Measurements from ENCODE around the gene SUOX. TPM values are rescaled to one million over a fixed set of nuclear protein-coding genes. Genes with fewer than 3 reads are reported as not detected.

SUOX gene
- polyA plus RNA-seq, 1 of the 3 experiments (the other 2 are of a cell fraction) = 23.2 TPM

GRCh38 chr12:56007564-56008559 lies 10.8 kb downstream of the SUOX start (continued):
- TF ChIP-seq ZBTB33 (IDR thresholded peaks at IDR 0.05; ENCODE audit: borderline replicate concordance, low read depth) (no peak), POLR2AphosphoS5 (IDR thresholded peaks at IDR 0.05; ENCODE audit: low read depth, low read length) (no peak)

- TF ChIP-seq GATA2 (CRISPR knock-in tag; IDR thresholded peaks at IDR 0.05) (no peak), ZBTB33 (IDR thresholded peaks at IDR 0.05; ENCODE audit: borderline replicate concordance, low read depth) (no peak), CTCF (IDR thresholded peaks at IDR 0.05) (no peak), TAF1 (IDR thresholded peaks at IDR 0.05; ENCODE audit: borderline replicate concordance, low read depth, low read length) (no peak), ELF1 (IDR thresholded peaks at IDR 0.05) (no peak), IRF3 (IDR thresholded peaks at IDR 0.05; ENCODE audit: low read depth, low read length) (no peak), EZH2phosphoT487 (IDR thresholded peaks at IDR 0.05; ENCODE audit: borderline replicate concordance, low read depth) (no peak), RAD21 (IDR thresholded peaks at IDR 0.05; ENCODE audit: low read length) (no peak), FOSL2 (IDR thresholded peaks at IDR 0.05; ENCODE audit: borderline replicate concordance, low read depth) (no peak), NFIC (IDR thresholded peaks at IDR 0.05; ENCODE audit: borderline replicate concordance) (no peak), USF2 (IDR thresholded peaks at IDR 0.05; ENCODE audit: borderline replicate concordance, low read depth, low read length) (no peak), YY1 (IDR thresholded peaks at IDR 0.05; ENCODE audit: low read depth) (no peak), JUND (IDR thresholded peaks at IDR 0.05) (no peak)
- Histone ChIP-seq H2AFZ (ENCODE audit: low read depth) (no peak overlapping the region), H3K4me1 (ENCODE audit: control insufficient read depth in 1 of 2, insufficient read depth in 2 of 2, low read depth in 1 of 2, low read length in 1 of 2) (peaks cover 0 to 8% of the 10 kb centered on the region in 2 experiments; a peak in 1 of 4 replicates), H3K9ac (no peak overlapping the region), H3F3A (replicated peaks; ENCODE audit: insufficient read depth) (peaks cover 3% of the 10 kb centered on the region), H3K27ac (ENCODE audit: low read depth in 2 of 2, low read length in 1 of 2) (no peak overlapping the region), H3K27me3 (ENCODE audit: insufficient read depth) (no peaks in the 10 kb centered on the region), H3K36me3 (replicated peaks in 1 of 2; ENCODE audit: control insufficient read depth in 1 of 2, insufficient read depth in 2 of 2, low read length in 1 of 2) (no peaks in the 10 kb centered on the region), H3K9me2 (no peaks in the 10 kb centered on the region), H3K4me2 (no peak overlapping the region), H3K79me2 (ENCODE audit: insufficient read depth) (no peaks in the 10 kb centered on the region), H4K20me1 (ENCODE audit: insufficient read depth) (no peaks in the 10 kb centered on the region), H3K9me3 (no peaks in the 10 kb centered on the region), H3K4me3 (ENCODE audit: low read depth in 2 of 2, low read length in 1 of 2) (no peak overlapping the region)
- CTCF ChIA-PET = interaction anchor here (0.6 to 4.5 kb wide), 3 partner anchors 11 to 35 kb away, joined by 3 to 14 read pairs (median 14); partner anchors contain the start of genes IKZF4 and SUOX
- POLR2A ChIA-PET = interaction anchor here (0.5 to 1.4 kb wide), 2 partner anchors 12 to 574 kb away, joined by 3 to 5 read pairs; no protein-coding TSS in a partner anchor
- no peak for DNase-seq
- WGBS (ENCODE audit: low lambda C conversion rate) = 62% methylated on average over 2 of the region's 2 CpGs
Measured at GRCh38 chr12:56010111-56010570, 13.1 kb downstream of the SUOX start.

All from SK-N-SH (cell line).